Renal cortical epithelial cell (primary cell): ENCODE measurements around the gene CLIC2. TPM values are rescaled to one million over a fixed set of nuclear protein-coding genes. Genes with fewer than 3 reads are reported as not detected.
A peak's percentile ranks its signal among the peaks of the same experiment; 100 is the strongest.
"Not testable (repeated sequence)": the region's sequence is repeated elsewhere in the genome, so short reads cannot be mapped to it uniquely, and the experiment has no call there.

Experiments used
- DNase-seq: peaks from one replicate; pipeline ENCODE4 v3.0.0-alpha.2; 2011; ENCODE audit warnings: low read depth
- total RNA-seq: library from RNA; depleted of rRNA; stranded (reverse); fragments of >200 nt; gene quantifications from 2 replicates; pipeline ENCODE4 v1.2.3, GENCODE V29; 2014

The CLIC2 gene
- total RNA-seq: 0.35 and 0.52 TPM in 2 replicates

DNA sequence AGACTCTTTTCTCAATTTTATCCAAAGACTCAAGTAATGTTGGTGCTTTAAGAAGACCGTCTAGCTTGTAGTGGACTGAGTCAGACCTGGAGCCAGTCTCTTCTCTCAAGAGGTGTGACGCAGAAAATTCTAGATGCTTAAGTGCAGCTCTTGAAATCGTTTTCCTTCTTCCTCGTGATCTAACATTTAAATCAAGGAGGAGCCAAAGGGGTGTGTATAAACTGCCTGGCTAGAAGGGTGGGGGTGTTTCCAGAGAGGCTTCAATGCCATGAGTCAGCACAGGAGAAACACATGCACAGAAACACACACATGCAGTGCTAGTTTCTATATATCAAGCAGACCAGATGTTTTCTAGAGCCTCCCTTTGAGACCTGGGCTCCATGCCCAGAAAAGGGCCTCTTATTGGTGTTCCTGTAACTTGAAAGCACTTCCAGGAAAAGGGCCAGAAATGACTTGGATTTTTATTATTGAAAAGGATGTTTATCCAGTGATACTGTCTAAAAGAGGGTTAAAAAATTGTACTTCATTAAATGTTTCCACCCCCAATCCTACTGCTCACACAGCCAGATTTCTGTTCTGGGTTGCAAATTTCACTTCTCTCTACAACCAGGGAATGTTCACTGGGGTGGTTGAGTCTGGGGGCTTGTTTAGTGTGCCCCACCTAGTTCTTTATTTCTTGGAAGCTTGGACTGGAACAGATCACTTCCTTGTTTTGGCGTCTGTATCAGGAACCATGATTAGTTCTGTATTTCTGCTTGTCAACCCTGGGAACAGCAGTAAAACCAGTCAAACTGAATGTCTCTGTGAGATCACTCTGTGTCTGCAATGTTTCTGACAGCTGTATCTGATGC, at the start of gene CLIC2:
CLIC2 (minus strand) TSS at position 129 of the 851 bp plus-strand sequence. CDS start 187 bp downstream, outside the sequence.
- DNase-seq: no peak

GRCh38 chrX:155382529-155382967, 48.1 kb upstream of the CLIC2 start:
- not testable (repeated sequence) for DNase-seq

DNA sequence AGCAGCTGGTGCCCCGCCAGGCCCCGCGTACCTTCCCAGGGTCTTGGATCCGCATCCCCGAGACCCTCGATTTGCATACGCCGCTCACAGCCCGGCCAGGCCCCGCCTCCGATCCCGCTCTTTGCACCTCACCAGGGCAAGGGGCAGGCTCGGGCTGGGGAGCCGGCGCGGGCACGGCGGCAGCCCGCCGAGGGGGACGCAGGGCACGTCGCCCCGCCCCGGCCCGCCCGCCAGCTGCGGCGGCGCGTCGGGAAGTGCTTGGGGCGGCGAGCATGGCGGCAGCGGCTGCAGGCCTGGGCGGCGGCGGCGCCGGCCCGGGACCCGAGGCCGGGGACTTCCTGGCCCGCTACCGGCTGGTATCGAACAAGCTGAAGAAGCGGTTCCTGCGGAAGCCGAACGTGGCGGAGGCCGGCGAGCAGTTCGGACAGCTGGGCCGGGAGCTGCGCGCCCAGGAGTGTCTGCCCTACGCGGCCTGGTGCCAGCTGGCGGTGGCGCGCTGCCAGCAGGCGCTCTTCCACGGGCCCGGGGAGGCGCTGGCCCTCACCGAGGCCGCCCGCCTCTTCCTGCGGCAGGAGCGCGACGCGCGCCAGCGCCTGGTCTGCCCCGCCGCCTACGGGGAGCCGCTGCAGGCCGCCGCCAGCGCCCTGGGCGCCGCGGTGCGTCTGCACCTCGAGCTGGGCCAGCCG, 47.6 kb upstream of the CLIC2 start, which contains the start of gene F8A2:
F8A2 (plus strand) TSS at position 253 of the 686 bp plus-strand sequence; CDS start at position 273, 20 bp downstream.
- not testable (repeated sequence) for DNase-seq

DNA sequence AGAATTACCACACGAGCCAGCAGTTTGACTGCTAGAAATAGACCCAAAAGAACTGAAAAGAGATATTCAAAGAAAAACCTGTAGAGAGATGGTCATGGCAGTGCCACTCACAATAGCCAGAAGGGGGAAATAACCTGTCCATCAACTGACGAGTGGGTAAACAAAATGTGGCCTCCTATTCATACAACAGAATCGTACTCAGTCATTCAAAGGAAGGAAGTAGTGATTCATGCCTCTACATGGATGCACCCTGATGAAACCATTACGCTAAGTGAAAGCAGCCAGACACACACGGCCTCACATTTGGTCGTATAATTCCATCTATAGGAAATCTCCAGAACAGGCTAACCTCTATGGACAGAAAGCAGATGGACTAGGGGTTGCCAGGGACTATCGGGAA, 45.4 kb upstream of the CLIC2 start:
- not testable (repeated sequence) for DNase-seq

GRCh38 chrX:155373777-155374458, 39.5 kb upstream of the CLIC2 start:
- not testable (repeated sequence) for DNase-seq

DNA sequence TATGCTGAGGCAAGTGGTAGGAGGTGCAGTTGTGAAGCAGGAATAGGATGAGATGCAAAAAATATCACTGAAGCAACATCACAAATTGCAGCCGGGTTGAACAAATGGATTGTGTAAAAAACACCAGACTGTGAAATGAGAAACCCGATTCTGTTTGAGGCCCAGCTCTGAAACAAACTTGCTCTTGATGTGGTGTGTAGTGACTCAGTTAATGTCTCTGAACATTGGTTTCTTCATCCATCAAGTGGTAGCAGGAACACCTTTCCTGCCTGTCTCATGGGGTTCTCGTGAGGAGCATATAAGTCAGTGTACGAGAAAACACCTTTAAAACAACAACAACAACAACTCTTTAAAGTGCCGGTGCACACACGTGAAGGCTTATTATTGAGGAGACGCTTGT, 29.3 kb upstream of the CLIC2 start:
- not testable (repeated sequence) for DNase-seq

- not testable (repeated sequence) for DNase-seq
These were observed 15.0 kb upstream of the CLIC2 start for GRCh38 chrX:155349448-155349847.

- DNase-seq: not testable (repeated sequence)
These were observed 11.3 kb upstream of the CLIC2 start for GRCh38 chrX:155345689-155346088.

DNA sequence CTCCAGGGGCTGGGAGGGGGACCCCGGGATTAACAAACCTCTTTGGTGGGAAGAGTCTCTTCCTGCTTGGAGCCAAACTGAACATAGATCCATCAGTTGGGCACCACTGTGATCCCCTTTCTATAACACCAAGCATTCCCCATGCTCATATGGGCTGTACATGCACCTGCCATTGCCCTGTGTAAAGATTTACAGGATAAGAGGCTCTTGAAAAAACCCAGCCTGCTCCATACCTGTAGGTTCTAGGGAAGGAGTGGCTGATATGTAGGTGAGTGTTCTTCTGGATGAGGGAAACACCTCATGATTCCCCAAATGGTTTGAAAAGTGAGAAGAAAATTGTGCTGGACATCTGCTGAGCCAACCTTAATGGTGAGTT, 911 bp upstream of the CLIC2 start:
- DNase-seq: not testable (repeated sequence)

- DNase-seq: no peak
These were observed 792 bp downstream of the CLIC2 start for GRCh38 chrX:155333544-155334100.

DNA sequence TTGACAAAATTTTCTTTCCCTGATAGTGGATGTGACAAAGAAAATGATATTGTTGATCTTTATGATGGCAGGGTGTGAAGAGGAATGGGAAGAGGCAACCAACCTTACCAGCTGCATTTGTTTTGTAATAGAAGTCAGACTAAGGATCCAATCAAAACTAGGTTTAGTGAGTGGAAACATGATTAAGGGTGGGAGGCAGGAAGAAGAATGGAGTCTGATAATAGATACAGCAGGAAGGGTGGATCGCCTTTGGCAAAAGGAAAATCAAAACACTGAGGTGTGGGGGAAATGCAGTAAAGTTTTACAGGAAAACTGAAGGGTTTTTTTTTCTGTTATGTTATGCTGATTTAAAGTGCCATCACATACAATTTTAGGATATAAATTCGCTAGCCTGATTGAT, 3.4 kb downstream of the CLIC2 start:
- DNase-seq: no peak

- no peak for DNase-seq
These were observed 5.1 kb downstream of the CLIC2 start for GRCh38 chrX:155329293-155329692.

DNA sequence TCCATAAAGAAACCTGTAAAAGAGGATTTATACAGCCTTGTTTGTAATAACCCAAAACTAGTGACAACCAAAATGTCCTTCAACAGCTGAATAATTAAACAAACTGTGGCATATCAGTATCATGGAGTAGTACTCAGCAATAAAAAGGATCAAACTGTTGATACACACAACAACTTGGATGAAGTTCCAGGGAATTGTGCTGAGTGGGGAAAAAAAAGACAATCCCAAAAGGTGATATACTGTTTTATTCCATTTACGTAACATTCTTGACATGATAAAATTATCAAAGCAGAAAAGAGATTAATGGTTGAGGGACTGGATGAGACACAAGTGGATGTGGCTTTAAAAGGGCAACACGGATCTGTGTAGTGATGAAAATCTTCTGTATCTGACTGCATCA, 7.8 kb downstream of the CLIC2 start:
- no peak for DNase-seq

DNA sequence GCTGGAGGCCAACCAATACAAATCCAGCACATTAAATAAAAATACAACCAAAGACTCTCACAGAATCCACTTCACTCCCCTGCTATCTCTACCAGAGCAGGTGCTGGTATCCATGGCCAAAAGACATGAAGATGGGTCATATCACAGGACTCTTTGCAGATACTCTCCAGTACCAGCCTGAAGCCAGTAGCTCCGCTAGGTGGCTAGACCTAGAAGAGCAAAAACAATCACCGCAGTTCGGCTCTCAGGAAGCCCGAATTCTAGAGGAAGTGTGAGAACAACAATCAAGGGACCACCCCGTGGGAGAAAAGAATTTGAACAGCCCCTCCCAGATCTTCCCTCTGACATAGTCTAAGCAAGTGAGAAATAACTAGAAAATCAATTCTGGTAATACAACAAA, 20.2 kb downstream of the CLIC2 start:
- DNase-seq: no peak

DNA sequence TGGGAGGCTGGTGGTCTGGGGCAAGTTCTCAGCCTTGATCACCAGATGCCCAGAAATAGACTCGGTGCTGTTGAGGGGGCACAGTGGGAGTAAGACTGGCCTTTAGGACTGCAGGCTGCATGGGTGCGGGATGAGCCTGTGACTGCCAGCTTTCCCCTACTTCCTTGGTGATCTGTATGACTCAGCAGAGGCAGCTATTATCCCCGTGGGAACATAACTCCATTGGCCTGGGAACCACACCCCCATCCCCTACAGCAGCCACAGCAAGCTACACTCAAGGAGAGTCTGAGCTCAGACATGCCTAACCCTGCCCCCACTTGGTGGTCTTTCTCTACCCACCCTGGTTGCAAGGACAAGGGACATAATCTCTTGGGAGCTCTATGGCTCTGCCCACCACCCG, 20.6 kb downstream of the CLIC2 start:
- no peak for DNase-seq

DNA sequence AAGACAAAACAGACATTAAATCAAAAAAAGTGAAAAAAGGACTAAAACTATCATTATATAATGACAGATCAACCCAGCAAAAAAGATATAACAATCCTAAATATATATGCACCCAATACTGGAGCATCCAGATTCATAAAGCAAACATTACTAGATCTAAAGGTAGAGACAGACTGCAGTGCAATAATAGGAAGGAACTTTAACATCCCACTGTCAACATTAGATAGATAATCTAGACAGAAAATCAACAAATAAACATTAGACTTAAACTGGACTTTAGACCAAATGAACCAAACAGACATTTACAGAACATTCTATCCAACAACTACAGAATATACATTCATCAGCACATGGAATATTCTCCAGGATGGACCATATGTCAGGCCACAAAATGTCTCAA, 40.6 kb downstream of the CLIC2 start:
- no peak for DNase-seq

GRCh38 chrX:155279873-155280272, 54.5 kb downstream of the CLIC2 start:
- DNase-seq: no peak

DNA sequence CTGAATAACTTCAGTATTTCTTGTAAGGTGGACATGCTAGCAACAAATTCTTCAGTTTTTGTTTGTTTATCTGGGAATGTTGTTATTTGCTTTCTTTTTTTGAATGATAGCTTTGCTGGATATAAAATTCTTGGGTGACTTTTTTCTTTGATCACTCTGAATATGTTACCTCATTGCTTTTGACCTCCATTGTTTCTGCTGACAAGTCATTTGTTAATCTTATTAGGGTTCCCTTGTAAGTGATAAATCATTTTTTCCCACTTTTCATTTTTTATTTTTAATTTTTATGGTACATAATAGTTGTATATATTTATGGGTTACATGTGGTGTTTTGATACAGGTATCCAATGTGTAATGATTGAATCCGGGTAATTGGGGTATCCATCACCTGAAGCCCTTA, 63.4 kb downstream of the CLIC2 start:
- DNase-seq: no peak

DNA sequence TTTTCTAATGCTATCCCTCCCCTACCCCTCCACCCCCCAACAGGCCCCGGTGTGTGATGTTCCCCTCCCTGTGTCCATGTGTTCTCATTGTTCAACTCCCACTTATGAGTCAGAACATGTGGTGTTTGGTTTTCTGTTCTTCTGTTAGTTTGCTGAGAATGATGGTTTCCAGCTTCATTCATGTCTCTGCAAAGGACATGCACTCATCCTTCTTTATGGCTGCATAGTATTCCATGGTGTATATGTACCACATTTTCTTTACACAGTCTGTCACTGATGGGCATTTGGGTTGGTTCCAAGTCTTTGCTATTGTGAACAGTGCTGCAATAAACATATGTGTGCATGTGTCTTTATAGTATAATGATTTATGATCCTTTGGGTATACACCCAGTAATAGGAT, 66.4 kb downstream of the CLIC2 start:
- not testable (repeated sequence) for DNase-seq

- no peak for DNase-seq
These were observed 68.0 kb downstream of the CLIC2 start for GRCh38 chrX:155266439-155266838.

- peak; percentile 22 for DNase-seq
These were observed 70.4 kb downstream of the CLIC2 start, which contains the start of gene RAB39B for GRCh38 chrX:155263854-155264628. Gene RAB39B (minus strand): TSS chrX:155264491. CDS start chrX:155264288, 203 bp downstream.
